ENCODE measurements around the gene AUTS2. TPM values are rescaled to one million over a fixed set of nuclear protein-coding genes. Genes with fewer than 3 reads are reported as not detected.

AUTS2 gene
- total and polyA plus RNA-seq, 2 experiments from 2014 or later = 32.0 to 91.0 TPM

- TF ChIP-seq ZNF462 (CRISPR knock-in tag; IDR thresholded peaks at IDR 0.05) (no peak), ETS1 (IDR thresholded peaks at IDR 0.05) (no peak), EZH2 (IDR thresholded peaks at IDR 0.05; ENCODE audit: low read depth, unreplicated experiment) (no peak), JUNB (IDR thresholded peaks at IDR 0.05; ENCODE audit: unreplicated experiment) (no peak)
These were observed 1017.9 kb downstream of the AUTS2 start (continued) for GRCh38 chr7:70616211-70616610.

GRCh38 chr7:70616821-70617220 lies 1018.5 kb downstream of the AUTS2 start:
- H3K4me2 ChIP-seq = no peak overlapping the region
- no peak overlapping the region for H3K27ac ChIP-seq (ENCODE audit: low read depth)
- no peak overlapping the region for H2AFZ ChIP-seq
- Mint-ChIP-seq H3K36me3 (ENCODE audit: low read depth) (0 out of 3 replicates have a peak, but pooled peaks cover 4% of the 10 kb centered on the region), H3K4me3 (no peak overlapping the region), H3K9me3 (no peaks in the 10 kb centered on the region; the same call in 1 of the 3 replicates), H3K4me1 (peaks cover 59% of the 10 kb centered on the region), H3K27me3 (ENCODE audit: insufficient read depth, low read depth, poor library complexity) (peaks cover 27% of the 10 kb centered on the region), H3K27ac (no peak overlapping the region)
- H4K20me1 ChIP-seq (replicated peaks; ENCODE audit: insufficient read depth) = no peaks in the 10 kb centered on the region
- no peaks in the 10 kb centered on the region for H3K79me2 ChIP-seq (replicated peaks; ENCODE audit: insufficient read depth)
- no peaks in the 10 kb centered on the region for H3K27me3 ChIP-seq (ENCODE audit: insufficient read depth)
- peaks cover 4% of the 10 kb centered on the region; the same call in 1 of the 2 replicates for H3K9me2 ChIP-seq (ENCODE audit: insufficient read depth)
- H3K4me3 ChIP-seq = no peak overlapping the region
- ATAC-seq (no peak), DNase-seq (ENCODE audit: low spot score) (no peak)
- 0 out of 2 replicates have a peak, but pooled peaks cover 5% of the 10 kb centered on the region for H3F3A ChIP-seq (replicated peaks; ENCODE audit: low read depth)
- H3K4me1 ChIP-seq (ENCODE audit: insufficient read depth) = peaks cover 33% of the 10 kb centered on the region
- no peaks in the 10 kb centered on the region; the same call in 1 of the 2 replicates for H3K36me3 ChIP-seq (ENCODE audit: insufficient read depth)
- TF ChIP-seq ZNF114 (CRISPR knock-in tag; IDR thresholded peaks at IDR 0.05) (no peak), POLR2AphosphoS5 (IDR thresholded peaks at IDR 0.05; ENCODE audit: low read depth) (no peak), ZNF462 (CRISPR knock-in tag; IDR thresholded peaks at IDR 0.05) (no peak)

Measured in GM23338 (cell line).